Thyroid gland (tissue), 4 donors: ENCODE results near the gene ABCA13. TPM values are rescaled to one million over a fixed set of nuclear protein-coding genes. Genes with fewer than 3 reads are reported as not detected.

Experiments
- DNase-seq, 2 donors: peaks; one replicate each; pipeline ENCODE4 v3.0.0-alpha.2; 2019
- H3K27ac ChIP-seq, 3 donors: fragments of 200-600 bp; sonication (generic); 1 replicate in 2 of 3; 2 replicates in 1 of 3; pipeline ENCODE4 v1.5.1; 2016 to 2019; ENCODE audit warnings: mild to moderate bottlenecking in 1 of 3, moderate library complexity in 1 of 3
- H3K27me3 ChIP-seq: fragments of 200-600 bp; sonication (generic); one replicate; pipeline ENCODE4 v1.5.1; 2019
- H3K36me3 ChIP-seq, 2 donors: fragments of 200-600 bp; sonication (generic); one replicate each; pipeline ENCODE4 v1.5.1; 2016 to 2019
- H3K4me1 ChIP-seq, 2 donors: fragments of 200-600 bp; sonication (generic); one replicate each; pipeline ENCODE4 v1.5.1; 2017 to 2019
- H3K4me3 ChIP-seq, 3 donors: fragments of 200-600 bp; sonication (generic); replicated peaks in 1 of 3; 1 replicate in 2 of 3; 2 replicates in 1 of 3; pipeline ENCODE4 v1.5.1; 2016; ENCODE audit warnings: mild to moderate bottlenecking in 1 of 3
- H3K9me3 ChIP-seq: fragments of 200-600 bp; sonication (generic); one replicate; pipeline ENCODE4 v1.5.1; 2017
- POLR2A ChIP-seq, 2 donors: fragments of 450-650 bp; IDR thresholded peaks; one replicate each; pipeline ENCODE4 v1.6.1; 2017; ENCODE audit warnings: antibody characterized with exemption in 2 of 2, mild to moderate bottlenecking in 2 of 2, moderate library complexity in 1 of 2
- WGBS, 2 donors: methylation state at CpG; one replicate each; pipeline ENCODE4 v1.1.5; 2017; 5-methylcytosine and 5-hydroxymethylcytosine counted together
- intact Hi-C: fragments of 100-400 bp; cut with DNase I; formaldehyde crosslinking; loops from one replicate; pipeline ENCODE4 v1.15.1; 2023
- total RNA-seq, 4 donors: library from RNA; depleted of rRNA; stranded (reverse); fragments of >200 nt; gene quantifications; one replicate each; pipeline ENCODE4 v1.2.3, GENCODE V29; 2016
- TF ChIP-seq, protein P1 (sequence below), 6 experiments: fragments of 200-600 bp in 3 of 6; fragments of 450-650 bp in 3 of 6; sonication (generic) in 3 of 6; IDR thresholded peaks; one replicate each; pipeline ENCODE4 v1.5.1; 2016 to 2019; ENCODE audit warnings: antibody characterized with exemption in 6 of 6, mild to moderate bottlenecking in 2 of 6, inconsistent platforms in 1 of 6, moderate library complexity in 1 of 6

The ABCA13 gene
- total RNA-seq, 4 donors from 2014 or later, result 7.6 to 13.3 (median 11.7) TPM

DNA sequence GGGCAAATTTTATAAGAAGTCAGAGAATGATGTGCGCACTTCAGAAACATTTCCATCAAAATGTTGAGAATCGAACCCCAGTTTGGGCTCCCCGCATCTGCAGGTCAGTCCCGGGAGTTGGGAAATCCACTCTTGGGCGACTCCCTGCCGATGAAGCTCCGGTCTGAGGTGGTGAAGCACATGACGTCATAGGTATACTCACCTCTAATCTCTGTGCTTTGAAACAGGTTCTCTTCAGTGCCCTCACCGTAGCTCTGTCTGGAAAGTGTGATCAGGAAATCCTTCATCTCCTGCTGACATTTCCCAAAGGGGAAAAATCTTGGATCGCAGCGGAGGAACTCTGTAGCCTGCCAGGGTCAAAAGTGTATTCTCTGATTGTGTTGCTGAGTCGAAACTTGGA is 138.5 kb downstream of the ABCA13 start:
- H3K4me3 ChIP-seq, result no peak overlapping the region
- H3K27ac ChIP-seq, result no peak overlapping the region
- no peaks in the 10 kb centered on the region for H3K36me3 ChIP-seq
- TF ChIP-seq, protein P1, sequence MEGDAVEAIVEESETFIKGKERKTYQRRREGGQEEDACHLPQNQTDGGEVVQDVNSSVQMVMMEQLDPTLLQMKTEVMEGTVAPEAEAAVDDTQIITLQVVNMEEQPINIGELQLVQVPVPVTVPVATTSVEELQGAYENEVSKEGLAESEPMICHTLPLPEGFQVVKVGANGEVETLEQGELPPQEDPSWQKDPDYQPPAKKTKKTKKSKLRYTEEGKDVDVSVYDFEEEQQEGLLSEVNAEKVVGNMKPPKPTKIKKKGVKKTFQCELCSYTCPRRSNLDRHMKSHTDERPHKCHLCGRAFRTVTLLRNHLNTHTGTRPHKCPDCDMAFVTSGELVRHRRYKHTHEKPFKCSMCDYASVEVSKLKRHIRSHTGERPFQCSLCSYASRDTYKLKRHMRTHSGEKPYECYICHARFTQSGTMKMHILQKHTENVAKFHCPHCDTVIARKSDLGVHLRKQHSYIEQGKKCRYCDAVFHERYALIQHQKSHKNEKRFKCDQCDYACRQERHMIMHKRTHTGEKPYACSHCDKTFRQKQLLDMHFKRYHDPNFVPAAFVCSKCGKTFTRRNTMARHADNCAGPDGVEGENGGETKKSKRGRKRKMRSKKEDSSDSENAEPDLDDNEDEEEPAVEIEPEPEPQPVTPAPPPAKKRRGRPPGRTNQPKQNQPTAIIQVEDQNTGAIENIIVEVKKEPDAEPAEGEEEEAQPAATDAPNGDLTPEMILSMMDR (IDR thresholded peaks at IDR 0.05), result no peak
- no peak for TF ChIP-seq POLR2A (IDR thresholded peaks at IDR 0.05)
- H3K4me1 ChIP-seq, result peaks cover 3 to 5% of the 10 kb centered on the region in 2 donors
- 68 to 94% methylated on average over 12 of the region's 12 CpGs for WGBS, 2 donors
- H3K9me3 ChIP-seq, result no peaks in the 10 kb centered on the region
- no peaks in the 10 kb centered on the region for H3K27me3 ChIP-seq
- intact Hi-C loops, result no loop called here
- no peak for DNase-seq

DNA sequence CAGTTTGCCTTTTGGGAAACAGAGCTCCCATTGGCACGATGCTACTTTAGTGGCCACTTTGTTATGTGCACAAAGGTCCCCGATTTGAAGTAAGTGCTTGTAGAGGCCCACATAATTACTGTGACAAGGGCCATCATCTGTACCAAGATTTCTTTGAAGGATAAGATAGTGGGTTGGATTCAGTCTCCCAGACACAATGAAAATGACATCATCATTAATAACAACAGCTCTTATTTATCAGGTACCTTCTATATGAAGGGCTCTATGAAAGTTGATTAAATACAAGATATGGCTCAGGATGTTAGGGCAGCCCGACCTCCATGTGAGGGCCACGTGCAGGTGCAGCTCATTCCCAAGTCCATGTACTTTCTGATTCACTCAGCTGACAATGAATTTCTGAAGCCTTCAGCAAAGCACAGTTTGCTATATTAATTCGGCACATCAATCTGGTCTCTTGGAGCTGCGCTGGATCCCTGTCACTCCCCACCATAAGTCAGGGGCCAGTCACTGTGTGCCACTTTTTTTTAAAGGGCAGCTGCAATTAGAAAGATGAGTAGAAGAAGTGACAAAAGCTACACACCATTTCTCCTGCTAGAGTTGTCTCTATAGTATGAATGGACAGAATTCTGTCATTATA is 140.3 kb downstream of the ABCA13 start:
- TF ChIP-seq, protein P1 (IDR thresholded peaks at IDR 0.05), result no peak
- no peak for TF ChIP-seq POLR2A (IDR thresholded peaks at IDR 0.05)
- no peaks in the 10 kb centered on the region for H3K9me3 ChIP-seq

DNA sequence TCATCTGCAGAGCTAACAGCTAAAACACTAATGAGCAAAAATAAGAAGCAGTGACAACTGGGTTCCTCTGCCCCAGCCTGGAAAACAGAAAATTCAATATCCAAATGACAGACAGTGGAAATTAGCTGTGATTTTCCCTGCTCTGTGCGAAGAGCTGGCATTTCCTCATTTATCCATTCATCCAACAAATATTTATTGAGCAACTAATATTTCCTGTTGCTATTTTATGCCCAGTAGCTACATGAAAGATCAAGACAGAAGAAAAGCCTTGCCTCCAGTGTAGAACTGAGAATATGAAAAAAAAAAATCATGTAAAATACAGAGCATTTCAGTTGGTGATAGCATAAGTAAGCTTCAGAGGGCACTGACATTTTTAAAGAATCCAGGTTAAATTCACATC is 140.9 kb downstream of the ABCA13 start:
- no peak for TF ChIP-seq POLR2A (IDR thresholded peaks at IDR 0.05)
- TF ChIP-seq, protein P1 (IDR thresholded peaks at IDR 0.05), result no peak
- H3K27me3 ChIP-seq, result no peaks in the 10 kb centered on the region
- 92 to 94% methylated on average over 1 of the region's 1 CpG for WGBS, 2 donors
- H3K9me3 ChIP-seq, result no peaks in the 10 kb centered on the region
- no peak overlapping the region for H3K4me3 ChIP-seq
- peaks cover 3 to 5% of the 10 kb centered on the region in 2 donors for H3K4me1 ChIP-seq
- intact Hi-C loops, result no loop called here
- DNase-seq, result no peak
- H3K36me3 ChIP-seq, result no peaks in the 10 kb centered on the region
- no peak overlapping the region for H3K27ac ChIP-seq

More for the DNA sequence above, 140.3 kb downstream of the ABCA13 start:
- Histone ChIP-seq H3K27ac (no peak overlapping the region), H3K4me3 (no peak overlapping the region), H3K36me3 (no peaks in the 10 kb centered on the region), H3K4me1 (peaks cover 3 to 5% of the 10 kb centered on the region in 2 donors), H3K27me3 (no peaks in the 10 kb centered on the region)
- intact Hi-C loops, result no loop called here
- 72 to 76% methylated on average over 6 of the region's 6 CpGs for WGBS, 2 donors
- no peak for DNase-seq

DNA sequence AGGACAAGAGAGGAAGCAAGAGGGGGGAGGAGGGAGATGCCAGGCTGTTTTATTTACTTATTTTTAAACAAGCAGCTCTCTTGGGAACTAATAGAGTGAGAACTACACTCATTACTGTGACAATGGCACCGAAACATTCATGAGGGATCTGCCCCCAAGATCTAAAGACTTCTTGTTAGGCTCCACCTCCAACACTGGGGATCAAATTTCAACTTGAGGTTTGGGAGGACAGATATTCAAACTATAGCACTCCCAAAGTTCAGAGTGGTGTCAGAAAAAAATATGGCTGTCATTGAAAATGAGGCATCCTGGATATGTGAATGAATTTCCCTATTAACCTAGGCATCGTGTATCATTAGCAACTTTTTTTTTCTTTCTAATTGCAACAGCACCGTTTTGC is 145.5 kb downstream of the ABCA13 start:
- no peaks in the 10 kb centered on the region for H3K4me1 ChIP-seq

DNA sequence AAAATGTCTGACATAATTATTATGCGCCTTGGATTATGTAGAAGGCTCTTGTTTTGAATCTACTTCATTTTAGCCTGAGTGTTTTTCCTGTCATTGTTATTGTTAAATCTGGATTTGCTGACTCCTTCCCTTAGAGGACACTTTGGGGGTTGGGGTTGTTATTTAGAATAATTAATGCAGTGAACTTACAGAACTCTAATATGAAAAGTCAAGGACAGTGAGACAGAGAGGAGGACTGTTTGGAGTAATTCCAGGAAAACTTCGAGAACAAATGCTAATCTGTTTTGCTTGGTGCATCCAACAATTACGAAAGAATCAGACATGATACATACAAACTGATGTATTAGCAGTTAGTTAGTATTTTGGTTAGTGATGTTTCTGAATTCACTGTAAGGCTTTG is 146.1 kb downstream of the ABCA13 start:
- Histone ChIP-seq H3K27ac (no peak overlapping the region), H3K36me3 (no peaks in the 10 kb centered on the region), H3K4me3 (no peak overlapping the region), H3K4me1 (no peaks in the 10 kb centered on the region), H3K9me3 (no peaks in the 10 kb centered on the region), H3K27me3 (no peaks in the 10 kb centered on the region)
- intact Hi-C loops, result no loop called here
- TF ChIP-seq, protein P1 (IDR thresholded peaks at IDR 0.05), result no peak
- TF ChIP-seq POLR2A (IDR thresholded peaks at IDR 0.05), result no peak
- no peak for DNase-seq
- 80 to 81% methylated on average over 3 of the region's 3 CpGs for WGBS, 2 donors

More for the DNA sequence above, 145.5 kb downstream of the ABCA13 start:
- no peaks in the 10 kb centered on the region for H3K27me3 ChIP-seq
- H3K27ac ChIP-seq, result no peak overlapping the region
- no peaks in the 10 kb centered on the region for H3K9me3 ChIP-seq
- H3K4me3 ChIP-seq, result no peak overlapping the region
- no peak for TF ChIP-seq POLR2A (IDR thresholded peaks at IDR 0.05)
- TF ChIP-seq, protein P1 (IDR thresholded peaks at IDR 0.05), result no peak
- WGBS, 2 donors, result 72 to 88% methylated on average over 3 of the region's 3 CpGs
- no peak for DNase-seq
- intact Hi-C loops, result no loop called here
- no peaks in the 10 kb centered on the region for H3K36me3 ChIP-seq
